Lower leg skin (tissue), 4 donors: Measurements from ENCODE around the gene AKAP6. TPM values are rescaled to one million over a fixed set of nuclear protein-coding genes. Genes with fewer than 3 reads are reported as not detected.

ENCODE experiments used
- DNase-seq, 2 donors: peaks; one replicate each; pipeline ENCODE4 v3.0.0-alpha.2; 2019; ENCODE audit warnings: low spot score in 2 of 2
- H3K4me3 ChIP-seq: fragments of 200-600 bp; sonication (generic); 2 replicates; pipeline ENCODE4 v1.5.1; 2017; ENCODE audit warnings: mild to moderate bottlenecking, low read depth; ENCODE audit not compliant: poor library complexity, severe bottlenecking
- POLR2A ChIP-seq, 2 donors: fragments of 450-650 bp; IDR thresholded peaks; one replicate each; pipeline ENCODE4 v1.6.1; 2016 to 2017; ENCODE audit warnings: antibody characterized with exemption in 2 of 2, mild to moderate bottlenecking in 1 of 2, moderate library complexity in 1 of 2
- WGBS, 2 donors: methylation state at CpG; one replicate each; pipeline ENCODE4 v1.1.5; 2018; 5-methylcytosine and 5-hydroxymethylcytosine counted together
- intact Hi-C: fragments of 100-400 bp; cut with DNase I; formaldehyde crosslinking; loops from one replicate; pipeline ENCODE4 v1.15.0; 2023; ENCODE audit warnings: low total_unique reads
- total RNA-seq, 4 donors: library from RNA; depleted of rRNA; stranded (reverse); fragments of >200 nt; gene quantifications; one replicate each; pipeline ENCODE4 v1.1.0, GENCODE V29; 2016
- TF ChIP-seq, protein P1 (sequence below), 3 donors: fragments of 450-650 bp; IDR thresholded peaks; one replicate each; pipeline ENCODE4 v1.5.1; 2016; ENCODE audit warnings: antibody characterized with exemption in 3 of 3, mild to moderate bottlenecking in 3 of 3, moderate library complexity in 2 of 3

AKAP6 gene
- total RNA-seq, 4 donors from 2014 or later, result 2.3 to 13.3 (median 3.6) TPM

DNA sequence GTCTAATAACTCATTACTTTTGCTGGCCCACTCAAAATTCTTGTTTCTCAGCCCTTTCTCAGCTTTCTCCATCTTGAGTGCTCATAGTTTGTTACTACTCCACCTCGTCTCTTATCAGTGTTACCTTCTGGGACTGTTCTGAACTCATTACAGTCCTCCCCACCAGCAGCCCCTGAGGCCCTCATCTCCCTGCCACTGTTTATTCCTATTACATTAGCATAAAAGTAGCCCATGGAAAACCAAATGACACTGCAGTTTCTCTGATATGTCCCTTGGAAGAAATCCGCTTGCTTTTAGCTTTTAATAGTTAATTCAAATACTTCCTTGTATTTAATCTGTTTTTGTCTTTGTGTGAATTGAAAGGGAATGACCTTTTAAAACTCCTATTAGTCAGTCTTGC is 7.6 kb downstream of the AKAP6 start:
- WGBS, 2 donors, result 95% methylated on average over 2 of the region's 2 CpGs
- intact Hi-C loops, result no loop called here

DNA sequence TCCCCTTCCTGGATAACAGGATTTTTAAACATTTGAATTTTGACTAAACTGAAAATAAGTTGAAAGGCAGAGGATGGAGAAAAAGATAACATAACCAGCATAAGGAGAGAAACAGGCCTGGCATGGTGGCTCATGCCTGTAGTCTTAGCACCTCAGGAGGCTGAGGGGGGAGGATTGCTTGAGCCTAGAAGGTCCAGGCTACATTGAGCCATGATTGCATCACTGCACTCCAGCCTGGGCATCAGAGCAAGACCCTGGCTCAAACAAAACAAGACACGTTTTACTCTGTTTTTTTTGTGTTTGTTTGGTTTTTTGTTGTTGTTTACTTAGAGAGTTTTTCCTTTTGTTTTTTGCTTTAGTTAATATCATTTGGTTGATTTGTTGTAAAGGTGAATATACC is 8.7 kb downstream of the AKAP6 start:
- DNase-seq, result no peak
- H3K4me3 ChIP-seq, result no peak overlapping the region
- no peak for TF ChIP-seq POLR2A (IDR thresholded peaks at IDR 0.05)
- TF ChIP-seq, protein P1, sequence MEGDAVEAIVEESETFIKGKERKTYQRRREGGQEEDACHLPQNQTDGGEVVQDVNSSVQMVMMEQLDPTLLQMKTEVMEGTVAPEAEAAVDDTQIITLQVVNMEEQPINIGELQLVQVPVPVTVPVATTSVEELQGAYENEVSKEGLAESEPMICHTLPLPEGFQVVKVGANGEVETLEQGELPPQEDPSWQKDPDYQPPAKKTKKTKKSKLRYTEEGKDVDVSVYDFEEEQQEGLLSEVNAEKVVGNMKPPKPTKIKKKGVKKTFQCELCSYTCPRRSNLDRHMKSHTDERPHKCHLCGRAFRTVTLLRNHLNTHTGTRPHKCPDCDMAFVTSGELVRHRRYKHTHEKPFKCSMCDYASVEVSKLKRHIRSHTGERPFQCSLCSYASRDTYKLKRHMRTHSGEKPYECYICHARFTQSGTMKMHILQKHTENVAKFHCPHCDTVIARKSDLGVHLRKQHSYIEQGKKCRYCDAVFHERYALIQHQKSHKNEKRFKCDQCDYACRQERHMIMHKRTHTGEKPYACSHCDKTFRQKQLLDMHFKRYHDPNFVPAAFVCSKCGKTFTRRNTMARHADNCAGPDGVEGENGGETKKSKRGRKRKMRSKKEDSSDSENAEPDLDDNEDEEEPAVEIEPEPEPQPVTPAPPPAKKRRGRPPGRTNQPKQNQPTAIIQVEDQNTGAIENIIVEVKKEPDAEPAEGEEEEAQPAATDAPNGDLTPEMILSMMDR (IDR thresholded peaks at IDR 0.05), result no peak
- intact Hi-C loops, result no loop called here
- 70 to 74% methylated on average over 1 of the region's 1 CpG for WGBS, 2 donors

More for the DNA sequence above, 7.6 kb downstream of the AKAP6 start:
- TF ChIP-seq, protein P1 (IDR thresholded peaks at IDR 0.05), result no peak
- no peak for TF ChIP-seq POLR2A (IDR thresholded peaks at IDR 0.05)
- DNase-seq, result no peak
- no peak overlapping the region for H3K4me3 ChIP-seq

DNA sequence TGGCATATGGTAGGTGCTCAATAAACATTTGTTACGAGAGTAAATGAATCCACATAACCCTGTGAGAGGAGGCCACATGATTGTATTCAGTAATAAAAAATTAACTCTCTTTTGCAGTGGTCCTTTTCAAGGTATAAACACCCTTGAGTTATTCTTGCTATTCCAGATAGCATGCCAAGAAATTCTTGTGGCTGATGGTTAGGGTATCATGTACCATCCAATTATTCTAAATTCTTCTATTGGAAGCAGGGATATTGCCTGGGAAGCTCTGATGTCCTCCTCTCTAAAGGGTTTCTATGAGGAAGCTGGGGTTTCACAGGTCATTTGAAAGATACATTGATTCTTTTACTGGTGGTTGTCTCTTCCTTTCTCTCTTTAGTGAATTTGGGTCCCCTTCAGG is 10.1 kb downstream of the AKAP6 start:
- TF ChIP-seq POLR2A (IDR thresholded peaks at IDR 0.05), result no peak
- TF ChIP-seq, protein P1 (IDR thresholded peaks at IDR 0.05), result no peak
- 80 to 82% methylated on average over 1 of the region's 1 CpG for WGBS, 2 donors
- intact Hi-C loops, result no loop called here
- H3K4me3 ChIP-seq, result no peak overlapping the region
- no peak for DNase-seq

DNA sequence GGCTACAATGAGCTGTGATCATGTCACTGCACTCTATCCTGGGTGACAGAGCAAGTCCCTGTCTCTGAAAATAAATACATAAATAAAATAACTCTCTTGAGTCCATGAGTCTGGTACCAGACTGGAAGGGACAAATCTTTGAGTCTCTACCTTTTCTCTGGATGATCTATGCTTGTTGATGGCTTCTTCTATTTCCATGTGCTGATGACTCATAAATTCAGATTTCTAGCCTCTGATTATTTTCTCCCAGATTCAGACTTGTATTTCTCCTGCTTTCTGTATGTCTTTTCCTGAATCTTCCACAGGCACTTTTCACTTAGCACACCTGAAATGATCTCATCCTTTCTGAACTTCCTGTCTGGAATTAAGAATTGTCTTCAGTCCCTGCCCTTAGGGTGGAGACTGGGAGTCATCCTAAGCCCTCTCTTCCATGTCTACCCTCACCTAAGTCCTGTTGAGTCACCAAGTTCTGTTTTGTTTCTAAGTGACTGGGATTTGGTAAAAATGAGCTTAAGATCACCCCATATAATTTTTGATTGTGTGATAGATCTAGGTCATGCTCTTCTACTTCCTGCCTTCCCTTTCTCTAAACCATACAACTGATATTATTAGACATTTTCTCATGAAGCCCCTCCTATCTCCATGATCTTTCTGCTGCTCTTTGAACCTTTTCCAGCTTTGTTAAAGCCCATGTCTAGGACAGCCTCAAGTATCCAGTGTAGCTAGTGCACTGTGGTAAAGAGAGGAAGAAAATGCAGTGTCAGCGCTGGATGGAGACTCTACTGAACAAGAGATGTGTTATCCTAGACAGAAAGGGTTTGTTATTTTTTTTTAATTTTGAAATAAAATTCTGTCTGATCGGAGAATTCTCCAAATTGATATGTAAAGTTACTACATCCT is 13.1 kb downstream of the AKAP6 start:
- TF ChIP-seq POLR2A (IDR thresholded peaks at IDR 0.05), result no peak
- TF ChIP-seq, protein P1 (IDR thresholded peaks at IDR 0.05), result no peak
- H3K4me3 ChIP-seq, result no peak overlapping the region
- WGBS, 2 donors, result 95% methylated on average over 2 of the region's 2 CpGs
- DNase-seq, result no peak
- intact Hi-C loops, result no loop called here

DNA sequence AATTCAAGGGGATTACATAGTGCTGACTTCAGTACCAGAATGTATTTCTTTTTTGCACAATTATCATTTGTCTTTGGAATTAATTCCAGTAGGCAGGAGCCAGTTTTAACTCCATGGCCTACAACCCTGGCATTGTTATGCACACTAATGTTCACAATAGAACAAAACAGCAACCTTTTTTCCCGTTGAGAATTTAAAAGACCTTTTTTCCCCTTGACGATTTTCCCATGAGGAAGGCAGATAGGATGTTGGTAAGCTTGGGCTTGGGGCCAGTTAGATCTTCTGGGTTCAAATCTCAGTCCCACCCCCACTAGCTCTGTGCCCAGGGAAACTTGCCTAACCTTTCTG is 13.7 kb downstream of the AKAP6 start:
- TF ChIP-seq POLR2A (IDR thresholded peaks at IDR 0.05), result no peak
- TF ChIP-seq, protein P1 (IDR thresholded peaks at IDR 0.05), result no peak
- H3K4me3 ChIP-seq, result no peak overlapping the region
- no peak for DNase-seq
- 62 to 73% methylated on average over 2 of the region's 2 CpGs for WGBS, 2 donors
- intact Hi-C loops, result no loop called here
